ENCODE results near the gene JMJD4. TPM values are rescaled to one million over a fixed set of nuclear protein-coding genes. Genes with fewer than 3 reads are reported as not detected.

The JMJD4 gene
- total and polyA plus RNA-seq, 2 experiments from 2014 or later: 11.5 to 17.7 TPM

DNA sequence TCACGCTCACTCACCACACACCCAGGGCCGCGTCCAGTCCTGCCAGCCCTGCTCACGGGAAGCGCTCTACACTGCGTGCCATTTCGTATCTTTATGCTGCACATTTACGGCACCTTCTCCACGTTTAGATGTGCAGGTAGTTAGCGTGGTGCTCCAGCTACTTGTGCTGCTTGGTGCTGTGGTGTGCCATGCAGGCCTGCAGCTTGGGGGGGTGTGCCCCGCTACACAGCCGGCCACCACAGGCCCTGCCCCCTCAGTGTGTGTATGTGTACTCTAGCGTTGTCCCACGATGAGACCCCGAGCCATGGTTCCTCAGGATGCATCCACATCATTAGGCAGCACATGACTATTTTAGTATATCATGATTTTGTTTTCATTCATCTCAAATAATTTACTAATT is 38.5 kb upstream of the JMJD4 start:
- H3K79me2 ChIP-seq (replicated peaks; ENCODE audit: insufficient read depth): no peaks in the 10 kb centered on the region
- no peak overlapping the region for H3K27ac ChIP-seq (ENCODE audit: low read depth)
- no peak overlapping the region for H3K4me2 ChIP-seq
- no peaks in the 10 kb centered on the region for H3K9me2 ChIP-seq (ENCODE audit: insufficient read depth)
- H3K27ac Mint-ChIP-seq: no peak overlapping the region
- no peaks in the 10 kb centered on the region for H3K4me1 Mint-ChIP-seq
- no peak overlapping the region for H3K4me3 ChIP-seq
- no peaks in the 10 kb centered on the region for H3F3A ChIP-seq (replicated peaks; ENCODE audit: low read depth)
- no peak overlapping the region for H2AFZ ChIP-seq
- ATAC-seq (no peak), DNase-seq (ENCODE audit: low spot score) (no peak)
- no peaks in the 10 kb centered on the region for H3K36me3 ChIP-seq (ENCODE audit: insufficient read depth)
- H3K4me1 ChIP-seq (ENCODE audit: insufficient read depth): no peaks in the 10 kb centered on the region
- H3K36me3 Mint-ChIP-seq (ENCODE audit: low read depth): peaks cover 4% of the 10 kb centered on the region; the same call in 1 of the 3 replicates
- TF ChIP-seq ZNF331 (CRISPR knock-in tag; IDR thresholded peaks at IDR 0.05; ENCODE audit: low read depth) (no peak), CREB1 (CRISPR knock-in tag; IDR thresholded peaks at IDR 0.05; ENCODE audit: low read depth) (no peak), JUNB (IDR thresholded peaks at IDR 0.05; ENCODE audit: unreplicated experiment) (no peak), POLR2AphosphoS5 (IDR thresholded peaks at IDR 0.05; ENCODE audit: low read depth) (no peak), ZNF114 (CRISPR knock-in tag; IDR thresholded peaks at IDR 0.05) (no peak), STAT1 (IDR thresholded peaks at IDR 0.05; ENCODE audit: unreplicated experiment) (no peak), EZH2 (IDR thresholded peaks at IDR 0.05; ENCODE audit: low read depth, unreplicated experiment) (no peak), EZH2phosphoT487 (IDR thresholded peaks at IDR 0.05; ENCODE audit: unreplicated experiment) (no peak), NANOG (IDR thresholded peaks at IDR 0.05; ENCODE audit: borderline replicate concordance) (no peak), REST (IDR thresholded peaks at IDR 0.05; ENCODE audit: unreplicated experiment) (no peak)
- TF ChIP-seq, protein P1, sequence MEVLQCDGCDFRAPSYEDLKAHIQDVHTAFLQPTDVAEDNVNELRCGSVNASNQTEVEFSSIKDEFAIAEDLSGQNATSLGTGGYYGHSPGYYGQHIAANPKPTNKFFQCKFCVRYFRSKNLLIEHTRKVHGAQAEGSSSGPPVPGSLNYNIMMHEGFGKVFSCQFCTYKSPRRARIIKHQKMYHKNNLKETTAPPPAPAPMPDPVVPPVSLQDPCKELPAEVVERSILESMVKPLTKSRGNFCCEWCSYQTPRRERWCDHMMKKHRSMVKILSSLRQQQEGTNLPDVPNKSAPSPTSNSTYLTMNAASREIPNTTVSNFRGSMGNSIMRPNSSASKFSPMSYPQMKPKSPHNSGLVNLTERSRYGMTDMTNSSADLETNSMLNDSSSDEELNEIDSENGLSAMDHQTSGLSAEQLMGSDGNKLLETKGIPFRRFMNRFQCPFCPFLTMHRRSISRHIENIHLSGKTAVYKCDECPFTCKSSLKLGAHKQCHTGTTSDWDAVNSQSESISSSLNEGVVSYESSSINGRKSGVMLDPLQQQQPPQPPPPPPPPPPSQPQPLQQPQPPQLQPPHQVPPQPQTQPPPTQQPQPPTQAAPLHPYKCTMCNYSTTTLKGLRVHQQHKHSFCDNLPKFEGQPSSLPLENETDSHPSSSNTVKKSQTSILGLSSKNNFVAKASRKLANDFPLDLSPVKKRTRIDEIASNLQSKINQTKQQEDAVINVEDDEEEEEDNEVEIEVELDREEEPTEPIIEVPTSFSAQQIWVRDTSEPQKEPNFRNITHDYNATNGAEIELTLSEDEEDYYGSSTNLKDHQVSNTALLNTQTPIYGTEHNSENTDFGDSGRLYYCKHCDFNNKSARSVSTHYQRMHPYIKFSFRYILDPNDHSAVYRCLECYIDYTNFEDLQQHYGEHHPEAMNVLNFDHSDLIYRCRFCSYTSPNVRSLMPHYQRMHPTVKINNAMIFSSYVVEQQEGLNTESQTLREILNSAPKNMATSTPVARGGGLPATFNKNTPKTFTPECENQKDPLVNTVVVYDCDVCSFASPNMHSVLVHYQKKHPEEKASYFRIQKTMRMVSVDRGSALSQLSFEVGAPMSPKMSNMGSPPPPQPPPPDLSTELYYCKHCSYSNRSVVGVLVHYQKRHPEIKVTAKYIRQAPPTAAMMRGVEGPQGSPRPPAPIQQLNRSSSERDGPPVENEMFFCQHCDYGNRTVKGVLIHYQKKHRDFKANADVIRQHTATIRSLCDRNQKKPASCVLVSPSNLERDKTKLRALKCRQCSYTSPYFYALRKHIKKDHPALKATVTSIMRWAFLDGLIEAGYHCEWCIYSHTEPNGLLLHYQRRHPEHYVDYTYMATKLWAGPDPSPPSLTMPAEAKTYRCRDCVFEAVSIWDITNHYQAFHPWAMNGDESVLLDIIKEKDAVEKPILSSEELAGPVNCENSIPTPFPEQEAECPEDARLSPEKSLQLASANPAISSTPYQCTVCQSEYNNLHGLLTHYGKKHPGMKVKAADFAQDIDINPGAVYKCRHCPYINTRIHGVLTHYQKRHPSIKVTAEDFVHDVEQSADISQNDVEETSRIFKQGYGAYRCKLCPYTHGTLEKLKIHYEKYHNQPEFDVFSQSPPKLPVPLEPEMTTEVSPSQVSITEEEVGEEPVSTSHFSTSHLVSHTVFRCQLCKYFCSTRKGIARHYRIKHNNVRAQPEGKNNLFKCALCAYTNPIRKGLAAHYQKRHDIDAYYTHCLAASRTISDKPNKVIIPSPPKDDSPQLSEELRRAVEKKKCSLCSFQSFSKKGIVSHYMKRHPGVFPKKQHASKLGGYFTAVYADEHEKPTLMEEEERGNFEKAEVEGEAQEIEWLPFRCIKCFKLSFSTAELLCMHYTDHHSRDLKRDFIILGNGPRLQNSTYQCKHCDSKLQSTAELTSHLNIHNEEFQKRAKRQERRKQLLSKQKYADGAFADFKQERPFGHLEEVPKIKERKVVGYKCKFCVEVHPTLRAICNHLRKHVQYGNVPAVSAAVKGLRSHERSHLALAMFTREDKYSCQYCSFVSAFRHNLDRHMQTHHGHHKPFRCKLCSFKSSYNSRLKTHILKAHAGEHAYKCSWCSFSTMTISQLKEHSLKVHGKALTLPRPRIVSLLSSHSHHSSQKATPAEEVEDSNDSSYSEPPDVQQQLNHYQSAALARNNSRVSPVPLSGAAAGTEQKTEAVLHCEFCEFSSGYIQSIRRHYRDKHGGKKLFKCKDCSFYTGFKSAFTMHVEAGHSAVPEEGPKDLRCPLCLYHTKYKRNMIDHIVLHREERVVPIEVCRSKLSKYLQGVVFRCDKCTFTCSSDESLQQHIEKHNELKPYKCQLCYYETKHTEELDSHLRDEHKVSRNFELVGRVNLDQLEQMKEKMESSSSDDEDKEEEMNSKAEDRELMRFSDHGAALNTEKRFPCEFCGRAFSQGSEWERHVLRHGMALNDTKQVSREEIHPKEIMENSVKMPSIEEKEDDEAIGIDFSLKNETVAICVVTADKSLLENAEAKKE (CRISPR knock-in tag; IDR thresholded peaks at IDR 0.05): no peak
- TF ChIP-seq, protein P2, sequence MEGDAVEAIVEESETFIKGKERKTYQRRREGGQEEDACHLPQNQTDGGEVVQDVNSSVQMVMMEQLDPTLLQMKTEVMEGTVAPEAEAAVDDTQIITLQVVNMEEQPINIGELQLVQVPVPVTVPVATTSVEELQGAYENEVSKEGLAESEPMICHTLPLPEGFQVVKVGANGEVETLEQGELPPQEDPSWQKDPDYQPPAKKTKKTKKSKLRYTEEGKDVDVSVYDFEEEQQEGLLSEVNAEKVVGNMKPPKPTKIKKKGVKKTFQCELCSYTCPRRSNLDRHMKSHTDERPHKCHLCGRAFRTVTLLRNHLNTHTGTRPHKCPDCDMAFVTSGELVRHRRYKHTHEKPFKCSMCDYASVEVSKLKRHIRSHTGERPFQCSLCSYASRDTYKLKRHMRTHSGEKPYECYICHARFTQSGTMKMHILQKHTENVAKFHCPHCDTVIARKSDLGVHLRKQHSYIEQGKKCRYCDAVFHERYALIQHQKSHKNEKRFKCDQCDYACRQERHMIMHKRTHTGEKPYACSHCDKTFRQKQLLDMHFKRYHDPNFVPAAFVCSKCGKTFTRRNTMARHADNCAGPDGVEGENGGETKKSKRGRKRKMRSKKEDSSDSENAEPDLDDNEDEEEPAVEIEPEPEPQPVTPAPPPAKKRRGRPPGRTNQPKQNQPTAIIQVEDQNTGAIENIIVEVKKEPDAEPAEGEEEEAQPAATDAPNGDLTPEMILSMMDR (conservative IDR thresholded peaks at IDR 0.05; ENCODE audit: low read depth in 2 of 2): no peak
- TF ChIP-seq, protein P3, sequence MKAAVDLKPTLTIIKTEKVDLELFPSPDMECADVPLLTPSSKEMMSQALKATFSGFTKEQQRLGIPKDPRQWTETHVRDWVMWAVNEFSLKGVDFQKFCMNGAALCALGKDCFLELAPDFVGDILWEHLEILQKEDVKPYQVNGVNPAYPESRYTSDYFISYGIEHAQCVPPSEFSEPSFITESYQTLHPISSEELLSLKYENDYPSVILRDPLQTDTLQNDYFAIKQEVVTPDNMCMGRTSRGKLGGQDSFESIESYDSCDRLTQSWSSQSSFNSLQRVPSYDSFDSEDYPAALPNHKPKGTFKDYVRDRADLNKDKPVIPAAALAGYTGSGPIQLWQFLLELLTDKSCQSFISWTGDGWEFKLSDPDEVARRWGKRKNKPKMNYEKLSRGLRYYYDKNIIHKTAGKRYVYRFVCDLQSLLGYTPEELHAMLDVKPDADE (IDR thresholded peaks at IDR 0.05): no peak
- H3K9me3 Mint-ChIP-seq: no peaks in the 10 kb centered on the region
- H3K27me3 ChIP-seq (ENCODE audit: insufficient read depth): no peaks in the 10 kb centered on the region
- H4K20me1 ChIP-seq (replicated peaks; ENCODE audit: insufficient read depth): peaks cover 6% of the 10 kb centered on the region; the same call in 1 of the 2 replicates
- no peak overlapping the region for H3K4me3 Mint-ChIP-seq
- peaks cover 6% of the 10 kb centered on the region for H3K27me3 Mint-ChIP-seq (ENCODE audit: insufficient read depth, low read depth, poor library complexity)

Data from GM23338 (cell line).